Fibroblast of pulmonary artery (primary cell): ENCODE measurements around the gene SFRP4.
A peak's percentile ranks its signal among the peaks of the same experiment; 100 is the strongest.

Experiments
- DNase-seq: peaks from one replicate; pipeline ENCODE4 v3.0.0-alpha.2; 2010; ENCODE audit warnings: low read depth
- H3K4me3 ChIP-seq: replicated peaks from 2 replicates; pipeline ENCODE4 v1.5.1; 2011; ENCODE audit warnings: low read depth, mild to moderate bottlenecking, control low read depth, low read length, moderate library complexity
- CTCF ChIP-seq: IDR thresholded peaks from 2 replicates; pipeline ENCODE4 v1.5.1; 2011; ENCODE audit warnings: mild to moderate bottlenecking, control low read depth, low read length, inconsistent platforms; ENCODE audit errors: missing control alignments

SFRP4 gene

DNA sequence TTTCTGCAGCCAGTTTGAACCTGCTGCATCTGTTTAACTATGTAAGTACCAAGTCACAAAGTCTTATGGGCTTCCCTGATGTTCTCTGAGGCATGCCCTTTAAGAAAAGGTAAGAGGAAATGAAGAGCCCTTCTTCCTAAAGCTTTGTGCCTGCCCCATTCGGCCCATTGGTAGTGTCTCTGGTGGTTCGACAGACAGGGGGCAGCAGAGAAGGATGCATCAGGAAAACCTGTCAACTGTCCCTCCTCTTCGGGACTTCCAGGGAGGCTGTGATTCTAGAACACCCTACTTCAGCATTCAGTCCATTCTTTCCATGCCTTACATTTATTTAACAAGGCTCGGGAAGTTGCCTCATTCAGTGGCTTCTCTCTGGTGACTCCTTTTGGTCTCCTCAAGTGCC lies 1.9 kb upstream of the SFRP4 start:
- no peak for TF ChIP-seq CTCF

GRCh38 chr7:37916017-37916672 lies 472 bp downstream of the SFRP4 start:
- TF ChIP-seq CTCF: no peak
- DNase-seq: no peak
- peak overlapping the region; percentile 48 for H3K4me3 ChIP-seq

More for the DNA sequence above, 1.9 kb upstream of the SFRP4 start:
- no peak overlapping the region for H3K4me3 ChIP-seq
- no peak for DNase-seq

DNA sequence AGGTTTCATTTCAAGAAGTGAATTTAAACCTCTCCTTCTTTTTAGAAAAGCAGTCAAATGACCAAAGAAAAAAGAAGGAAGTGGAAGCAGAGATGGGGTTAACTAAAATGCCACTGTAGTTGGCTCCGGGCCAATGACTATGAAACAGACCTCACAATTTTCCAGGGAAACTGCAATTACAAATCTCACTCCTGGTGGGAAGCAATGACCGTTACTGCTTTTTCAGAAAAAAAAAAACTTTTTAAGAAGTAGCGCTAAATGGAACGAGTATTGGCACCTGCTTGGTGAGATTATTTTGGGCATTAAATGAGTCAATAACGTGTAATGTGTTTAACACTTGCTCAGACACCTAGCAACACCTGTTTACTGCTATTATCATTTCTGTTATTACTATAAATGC lies 1.2 kb downstream of the SFRP4 start:
- no peak for TF ChIP-seq CTCF
- H3K4me3 ChIP-seq: no peak overlapping the region
- DNase-seq: no peak

GRCh38 chr7:37912756-37913155 lies 3.9 kb downstream of the SFRP4 start:
- no peak for DNase-seq
- H3K4me3 ChIP-seq: no peak overlapping the region
- no peak for TF ChIP-seq CTCF

- no peak overlapping the region for H3K4me3 ChIP-seq
- no peak for TF ChIP-seq CTCF
- DNase-seq: peak; percentile 83
Observed at GRCh38 chr7:37908221-37908788, 8.3 kb downstream of the SFRP4 start.

DNA sequence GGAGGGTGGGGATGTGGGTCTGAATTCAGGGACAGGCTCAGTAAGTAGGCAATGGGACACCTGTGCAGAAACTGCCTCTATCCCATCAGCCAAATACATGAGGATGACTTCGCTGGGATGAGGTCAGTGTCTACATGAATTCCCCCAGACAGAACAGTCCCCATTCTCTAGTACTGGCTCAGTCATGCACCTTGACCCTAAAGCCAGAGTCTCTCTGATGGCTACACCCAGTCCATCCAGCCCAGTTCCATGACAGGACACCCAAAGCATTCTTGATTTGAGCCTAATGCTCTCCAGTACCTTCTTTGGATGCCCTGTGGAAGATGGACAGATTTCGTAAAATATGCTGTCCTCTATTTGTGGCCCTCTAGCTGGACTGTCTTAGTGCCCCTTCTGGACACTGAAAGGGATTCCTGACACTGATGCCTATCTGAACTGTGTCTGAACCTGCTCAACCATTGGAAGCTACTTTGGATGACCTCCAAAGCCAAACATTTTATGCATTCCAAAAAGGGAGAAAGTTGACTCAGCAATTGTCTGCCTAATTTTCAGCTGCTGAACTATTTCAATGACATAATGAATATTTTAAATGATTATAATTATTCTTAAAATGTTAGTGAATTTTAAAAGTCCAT lies 14.6 kb downstream of the SFRP4 start:
- TF ChIP-seq CTCF: no peak

More for the DNA sequence above, 14.6 kb downstream of the SFRP4 start:
- H3K4me3 ChIP-seq: no peak overlapping the region
- peak; percentile 65 for DNase-seq
